Measurements from ENCODE around the gene SSX2IP. TPM values are rescaled to one million over a fixed set of nuclear protein-coding genes. Genes with fewer than 3 reads are reported as not detected.

SSX2IP gene
- total RNA-seq, 1 experiment from 2014 or later, result 20.8 TPM

GRCh38 chr1:84709131-84709530 lies 18.9 kb upstream of the SSX2IP start:
- no peaks in the 10 kb centered on the region; the same call in 1 of the 2 replicates for H3K27me3 Mint-ChIP-seq (ENCODE audit: low read depth)
- H3K36me3 Mint-ChIP-seq, result no peaks in the 10 kb centered on the region
- H3K27ac Mint-ChIP-seq, result no peak overlapping the region
- no peak for DNase-seq (ENCODE audit: low spot score)
- no peak overlapping the region for H3K4me3 Mint-ChIP-seq
- CTCF ChIA-PET, result no interaction called here
- ATAC-seq, result no peak
- 0 out of 2 replicates have a peak, but pooled peaks cover 3% of the 10 kb centered on the region for H3K4me1 Mint-ChIP-seq
- POLR2A ChIA-PET, result no interaction called here
- peaks cover 5% of the 10 kb centered on the region for H3K9me3 Mint-ChIP-seq
- TF ChIP-seq CBFB (CRISPR knock-in tag; IDR thresholded peaks at IDR 0.05; ENCODE audit: low read depth), result no peak
- no peak for TF ChIP-seq ATF6 (CRISPR knock-in tag; IDR thresholded peaks at IDR 0.05)
- no peak for TF ChIP-seq AR (CRISPR knock-in tag; IDR thresholded peaks at IDR 0.05)
- TF ChIP-seq SMAD3 (CRISPR knock-in tag; IDR thresholded peaks at IDR 0.05; ENCODE audit: borderline replicate concordance), result no peak
- no peak for TF ChIP-seq ZNF232 (CRISPR knock-in tag; IDR thresholded peaks at IDR 0.05)
- no peak for TF ChIP-seq ZNF532 (CRISPR knock-in tag; IDR thresholded peaks at IDR 0.05; ENCODE audit: borderline replicate concordance)
- TF ChIP-seq USF2 (CRISPR knock-in tag; IDR thresholded peaks at IDR 0.05), result no peak
- TF ChIP-seq ATF1 (CRISPR knock-in tag; IDR thresholded peaks at IDR 0.05), result no peak
- no peak for TF ChIP-seq GTF2I (CRISPR knock-in tag; conservative IDR thresholded peaks at IDR 0.05)

- no peaks in the 10 kb centered on the region for H3K36me3 Mint-ChIP-seq
- no peak for ATAC-seq
- 0 out of 2 replicates have a peak, but pooled peaks cover under 1% of the 10 kb centered on the region for H3K4me1 Mint-ChIP-seq
- ChIA-PET POLR2A (no interaction called here), CTCF (no interaction called here)
- peaks cover 5% of the 10 kb centered on the region for H3K9me3 Mint-ChIP-seq
- H3K27me3 Mint-ChIP-seq (ENCODE audit: low read depth), result no peaks in the 10 kb centered on the region; the same call in 1 of the 2 replicates
- H3K27ac Mint-ChIP-seq, result no peak overlapping the region
- no peak for DNase-seq (ENCODE audit: low spot score)
- H3K4me3 Mint-ChIP-seq, result no peak overlapping the region
- no peak for TF ChIP-seq NFE2L1 (CRISPR knock-in tag; IDR thresholded peaks at IDR 0.05)
- no peak for TF ChIP-seq ZNF416 (CRISPR knock-in tag; IDR thresholded peaks at IDR 0.05)
- TF ChIP-seq PRDM15 (CRISPR knock-in tag; IDR thresholded peaks at IDR 0.05), result no peak
- TF ChIP-seq HMGXB4 (CRISPR knock-in tag; IDR thresholded peaks at IDR 0.05), result no peak
- no peak for TF ChIP-seq E2F5 (CRISPR knock-in tag; IDR thresholded peaks at IDR 0.05)
- TF ChIP-seq TP53 (CRISPR knock-in tag; IDR thresholded peaks at IDR 0.05), result no peak
- TF ChIP-seq ATF3 (CRISPR knock-in tag; conservative IDR thresholded peaks at IDR 0.05), result no peak
- no peak for TF ChIP-seq USF1 (CRISPR knock-in tag; IDR thresholded peaks at IDR 0.05)
- TF ChIP-seq ESRRA (CRISPR knock-in tag; IDR thresholded peaks at IDR 0.05; ENCODE audit: borderline replicate concordance), result no peak
Measured at GRCh38 chr1:84708031-84708430, 17.8 kb upstream of the SSX2IP start.
